HG03565 (cell line): ENCODE results near the gene PI4KA.
"Not testable (repeated sequence)": the region's sequence is repeated elsewhere in the genome, so short reads cannot be mapped to it uniquely, and the experiment has no call there.

Source experiments
- ATAC-seq: cut with Tn5 transposase; IDR thresholded peaks from one replicate; pipeline ENCODE4 v1.9.1; 2021; ENCODE audit warnings: mild to moderate bottlenecking, moderate library complexity; ENCODE audit not compliant: unreplicated experiment

Gene PI4KA

DNA sequence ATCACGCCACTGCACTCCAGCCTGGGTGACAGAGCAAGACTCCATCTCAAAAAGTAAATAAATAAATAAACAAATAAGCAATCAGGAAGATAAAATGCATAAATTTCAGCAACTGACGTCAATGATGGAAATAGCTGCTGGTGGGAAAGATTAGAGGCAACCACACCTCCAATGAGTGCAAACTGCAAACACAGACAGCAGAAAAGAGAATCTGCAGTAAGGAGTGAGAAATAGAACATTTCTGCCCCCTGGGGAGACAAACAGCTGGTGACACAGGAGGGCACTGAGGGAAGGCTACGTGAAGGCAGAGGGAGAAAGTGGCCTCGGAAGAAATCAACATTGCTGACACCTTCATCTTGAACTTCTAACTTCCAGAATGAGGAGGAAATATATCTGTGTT lies 6.5 kb downstream of the PI4KA start:
- ATAC-seq, result no peak

DNA sequence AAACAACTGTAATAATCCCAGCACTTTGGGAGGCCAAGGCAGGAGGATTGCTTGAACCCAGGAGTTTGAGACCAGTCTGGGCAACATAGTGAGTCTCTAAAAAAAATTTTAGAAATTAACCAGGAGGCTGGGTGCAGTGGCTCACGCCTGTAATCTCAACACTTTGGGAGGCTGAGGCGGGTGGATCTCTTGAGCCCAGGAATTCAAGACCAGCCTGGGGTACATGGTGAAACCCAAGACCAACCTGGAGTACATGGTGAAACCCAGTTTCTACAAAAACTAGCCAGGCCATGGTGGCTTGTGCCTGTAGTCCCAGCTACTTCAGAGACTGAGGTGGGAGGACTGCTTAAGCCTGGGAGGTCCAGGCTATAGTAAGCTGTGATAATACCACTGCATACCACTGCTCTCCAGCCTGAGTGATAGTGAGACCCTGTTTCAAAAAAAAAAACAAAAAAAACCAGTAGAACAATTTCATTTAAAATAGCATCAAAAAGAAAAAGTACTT lies 11.2 kb downstream of the PI4KA start:
- no peak for ATAC-seq

DNA sequence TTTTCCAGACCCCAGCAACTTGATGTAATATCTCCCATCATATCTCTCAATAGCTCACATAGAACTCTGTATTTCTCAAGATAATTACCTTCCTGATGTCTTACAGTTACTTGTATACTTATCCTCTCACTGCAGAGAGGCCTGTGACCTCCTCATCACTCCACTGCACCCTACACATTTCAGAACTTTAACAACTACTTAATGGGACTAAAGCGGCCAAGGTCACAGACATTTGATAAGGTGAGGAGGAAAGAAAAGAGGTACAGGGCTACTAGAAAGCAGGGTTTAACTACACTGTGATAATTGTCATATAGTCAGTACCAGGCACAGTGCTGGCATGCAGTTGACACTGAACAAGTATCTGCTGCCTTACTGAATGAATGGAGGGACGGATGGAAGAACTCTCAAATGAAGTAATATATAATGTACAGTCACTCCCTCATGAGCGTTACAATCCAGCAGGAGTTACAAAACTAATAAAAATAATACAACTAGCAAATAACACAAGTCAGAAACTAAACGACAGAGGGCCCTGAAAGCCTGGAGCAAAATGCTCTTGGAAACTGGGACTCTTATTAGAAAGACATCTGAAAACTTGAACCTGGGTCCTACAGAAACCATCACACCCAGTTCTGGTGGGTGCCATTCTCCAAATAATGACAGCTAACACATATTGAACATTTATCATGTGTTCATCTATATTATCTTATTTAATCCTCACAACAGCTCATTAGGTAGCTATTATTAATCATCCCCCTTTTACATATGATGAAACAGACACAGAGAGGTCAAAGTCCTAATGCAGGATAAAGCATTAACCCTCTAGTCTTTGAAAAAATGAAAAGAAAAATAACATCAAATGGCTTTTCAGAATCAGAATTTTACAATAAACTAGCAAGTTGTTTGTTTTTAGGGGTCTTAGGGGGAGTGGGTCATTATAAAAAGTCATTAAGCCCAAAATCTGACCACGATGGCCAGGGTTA lies 14.3 kb downstream of the PI4KA start:
- no peak for ATAC-seq

DNA sequence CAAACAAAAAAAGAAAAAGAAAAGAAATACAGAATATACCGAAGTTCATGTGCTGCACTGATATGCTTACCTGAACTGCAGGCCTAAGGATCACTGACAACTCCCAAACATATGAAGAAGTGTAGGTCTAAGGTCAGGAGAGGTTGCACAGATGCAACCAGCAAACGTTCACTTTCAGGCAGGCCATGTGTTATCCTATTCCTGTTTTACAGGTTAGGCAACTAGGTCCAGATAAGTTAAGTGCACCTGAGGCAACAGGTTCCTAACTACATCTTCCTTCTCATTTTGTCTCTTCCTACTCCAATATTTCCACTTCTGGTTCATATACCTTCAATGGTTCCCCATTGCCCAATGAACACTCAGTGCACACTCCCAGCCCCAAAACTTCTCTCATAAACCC lies 15.1 kb downstream of the PI4KA start:
- ATAC-seq, result no peak

DNA sequence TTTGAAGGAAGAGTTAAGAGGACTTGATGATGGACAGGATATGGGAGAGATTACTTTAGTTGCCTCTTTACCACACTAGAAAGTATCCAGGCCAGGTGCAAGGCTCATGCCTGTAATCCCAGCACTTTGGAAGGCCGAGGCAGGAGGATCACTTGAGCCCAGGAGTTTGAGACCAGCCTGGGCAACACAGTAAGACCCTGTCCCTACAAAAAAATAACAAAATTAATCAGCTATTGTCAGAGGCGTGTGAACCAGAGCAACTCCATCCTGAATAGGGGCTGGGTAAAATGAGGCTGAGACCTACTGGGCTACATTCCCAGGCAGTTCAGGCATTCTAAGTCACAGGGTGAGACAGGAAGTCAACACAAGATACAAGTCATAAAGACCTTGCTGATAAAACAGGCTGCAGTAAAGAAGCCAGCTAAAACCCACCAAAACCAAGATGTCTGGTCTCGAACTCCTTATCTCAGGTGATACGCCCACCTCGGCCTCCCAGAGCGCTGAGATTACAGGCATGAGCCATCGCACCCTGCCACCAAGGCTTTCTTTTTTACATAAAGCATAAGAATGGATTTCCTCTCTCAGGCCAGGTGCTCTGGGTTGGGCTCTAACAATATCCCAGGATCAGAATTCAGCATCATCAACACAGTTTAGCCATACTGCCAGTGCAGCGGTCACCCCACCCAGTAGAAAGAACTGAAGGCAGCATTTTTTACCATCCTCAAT lies 17.8 kb downstream of the PI4KA start:
- ATAC-seq, result no peak

DNA sequence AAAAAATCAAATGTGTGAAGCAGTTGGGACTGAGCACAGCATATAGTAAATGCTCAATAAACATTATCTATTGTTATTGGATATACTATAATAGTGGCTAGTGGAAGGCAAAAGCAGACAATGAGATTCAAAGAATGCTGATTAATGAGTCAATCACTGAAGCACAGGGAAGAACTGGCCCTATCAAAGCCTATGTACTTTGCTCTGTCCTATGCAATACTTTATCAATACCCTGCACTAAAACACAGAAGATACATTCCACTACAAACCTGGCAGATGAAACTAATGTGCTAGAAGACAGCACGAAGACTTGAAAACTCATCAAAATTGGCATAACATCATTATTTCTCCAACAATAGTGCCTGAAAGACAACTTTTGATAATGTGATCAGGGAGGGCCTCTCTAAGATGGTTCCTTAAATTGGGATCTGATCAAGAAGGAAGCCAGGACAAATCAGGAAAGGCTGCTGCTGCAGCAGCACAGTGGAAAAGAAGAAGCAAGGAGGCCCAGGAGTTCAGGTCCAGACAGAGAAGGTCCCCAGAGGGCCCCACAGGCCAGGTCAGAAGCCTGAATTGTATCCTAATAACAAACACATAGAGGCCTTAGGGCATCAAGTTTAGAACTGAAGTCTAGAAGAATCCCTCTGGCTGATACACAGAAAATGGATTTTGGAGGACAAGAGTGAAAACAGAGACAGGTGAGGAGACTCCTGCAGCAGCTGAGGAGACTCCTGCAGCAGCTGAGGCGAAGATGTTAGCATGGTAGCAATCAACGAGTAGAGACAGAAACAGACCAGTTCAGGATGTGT lies 18.6 kb downstream of the PI4KA start:
- no peak for ATAC-seq

DNA sequence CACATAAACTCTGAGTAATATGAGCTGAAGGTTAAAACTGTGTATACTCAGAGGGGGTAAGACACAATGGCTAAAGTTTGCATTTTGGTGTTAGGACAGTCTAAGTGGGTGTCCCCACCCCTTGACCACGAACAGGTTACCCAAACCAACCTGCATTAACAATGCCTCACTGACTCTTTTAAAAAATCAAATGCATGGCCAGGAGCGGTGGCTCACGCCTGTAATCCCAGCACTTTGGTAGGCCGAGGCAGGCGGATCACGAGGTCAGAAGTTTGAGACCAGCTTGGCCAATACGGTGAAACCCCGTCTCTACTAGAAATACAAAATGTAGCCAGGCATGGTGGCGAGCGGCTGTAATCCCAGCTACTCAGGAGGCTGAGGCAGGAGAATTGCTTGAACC lies 19.3 kb downstream of the PI4KA start:
- not testable (repeated sequence) for ATAC-seq

DNA sequence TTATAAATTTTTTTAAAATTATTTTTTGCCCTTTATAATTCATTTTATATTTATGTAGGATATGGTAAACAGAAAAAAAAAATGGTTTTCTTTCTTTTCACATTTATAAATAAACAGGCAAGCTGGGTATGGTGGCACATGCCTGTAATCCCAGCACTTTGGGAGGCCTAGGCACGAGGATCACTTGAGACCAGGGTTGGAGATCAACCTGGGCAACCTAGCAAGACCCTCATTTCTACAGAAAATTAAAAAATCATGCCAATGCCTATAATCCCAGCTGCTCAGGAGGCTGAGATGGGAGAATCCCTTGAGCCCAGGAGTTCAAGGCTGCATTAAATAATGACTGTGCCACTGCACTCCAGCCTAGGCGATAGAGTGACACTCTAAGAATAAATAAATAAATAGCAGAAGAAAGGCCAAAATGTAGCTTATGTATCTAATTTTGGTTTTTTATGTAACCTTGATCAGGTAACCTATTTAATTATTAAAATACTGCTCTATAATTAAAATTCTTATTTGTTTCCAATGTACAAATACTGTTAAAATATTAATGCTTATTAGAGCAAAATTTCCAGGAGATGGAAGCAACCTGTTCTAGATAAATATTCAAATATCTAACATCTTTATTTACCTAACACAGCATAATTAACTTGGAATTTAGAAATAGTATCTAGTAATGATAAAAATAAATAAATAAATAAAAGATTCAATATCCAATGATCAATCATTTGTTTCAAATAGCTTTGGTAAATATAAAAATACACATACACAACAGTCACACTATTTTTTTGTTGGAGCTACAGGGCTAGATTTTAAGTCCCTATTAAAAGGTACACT lies 21.4 kb downstream of the PI4KA start:
- no peak for ATAC-seq

DNA sequence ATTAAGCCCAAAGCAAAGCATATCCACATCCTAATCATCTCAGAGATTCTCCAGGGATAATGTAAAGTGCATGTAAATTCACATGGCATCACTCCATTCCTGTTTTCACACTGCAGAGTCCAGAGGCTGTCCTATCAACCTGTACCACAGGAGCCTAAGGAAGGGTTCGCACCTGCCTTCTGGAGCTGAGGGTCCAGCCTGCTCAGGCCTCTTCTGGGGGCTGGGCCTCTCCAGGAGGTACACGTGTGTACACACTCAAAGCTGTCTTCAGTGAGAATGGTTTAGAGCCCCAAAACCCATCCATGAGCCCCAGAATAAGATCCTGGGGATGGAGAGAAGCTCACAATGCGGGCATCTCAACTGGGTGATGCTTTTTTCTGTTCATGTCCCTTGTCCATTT lies 23.9 kb downstream of the PI4KA start:
- ATAC-seq, result no peak

DNA sequence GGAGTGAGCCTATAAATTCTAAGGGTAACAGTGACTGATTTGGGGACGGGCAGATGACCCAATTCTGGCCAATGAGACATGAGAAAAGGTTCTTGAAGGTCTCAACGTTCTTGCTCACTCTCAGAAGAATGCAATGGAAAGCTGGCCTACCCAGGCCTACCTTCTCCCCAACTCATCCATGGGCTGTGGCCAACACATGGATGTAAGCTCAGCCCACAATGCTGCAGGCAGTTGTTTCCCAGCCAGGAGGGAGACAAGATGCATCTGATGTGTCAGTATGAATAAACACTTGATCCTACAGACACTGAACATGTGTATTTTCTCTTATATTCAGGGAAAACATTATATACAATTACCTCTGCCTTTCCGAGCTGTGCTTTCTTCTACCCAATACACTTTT lies 24.4 kb downstream of the PI4KA start:
- ATAC-seq, result no peak

DNA sequence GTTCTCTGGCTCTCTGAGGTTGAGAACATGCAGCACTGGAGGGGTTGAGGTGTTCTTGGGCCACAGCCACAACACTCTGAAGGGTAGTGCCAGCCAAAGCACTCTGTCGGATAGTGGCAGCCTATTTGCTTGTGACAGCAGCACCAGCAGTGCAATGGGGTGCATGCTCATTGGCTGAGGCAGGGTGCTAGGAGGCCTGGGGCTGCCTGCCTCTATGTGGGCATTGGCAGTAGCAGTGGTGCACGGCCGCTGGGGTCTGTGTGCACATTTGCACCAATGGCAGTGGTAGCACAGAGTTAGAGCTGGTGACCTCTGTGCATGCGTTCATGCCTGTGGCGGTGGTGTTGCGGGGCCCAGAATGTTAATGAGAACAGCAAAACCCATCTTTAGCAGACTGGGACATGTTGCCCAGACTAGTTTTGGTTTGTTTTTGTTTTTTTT lies 25.4 kb downstream of the PI4KA start:
- ATAC-seq, result no peak

DNA sequence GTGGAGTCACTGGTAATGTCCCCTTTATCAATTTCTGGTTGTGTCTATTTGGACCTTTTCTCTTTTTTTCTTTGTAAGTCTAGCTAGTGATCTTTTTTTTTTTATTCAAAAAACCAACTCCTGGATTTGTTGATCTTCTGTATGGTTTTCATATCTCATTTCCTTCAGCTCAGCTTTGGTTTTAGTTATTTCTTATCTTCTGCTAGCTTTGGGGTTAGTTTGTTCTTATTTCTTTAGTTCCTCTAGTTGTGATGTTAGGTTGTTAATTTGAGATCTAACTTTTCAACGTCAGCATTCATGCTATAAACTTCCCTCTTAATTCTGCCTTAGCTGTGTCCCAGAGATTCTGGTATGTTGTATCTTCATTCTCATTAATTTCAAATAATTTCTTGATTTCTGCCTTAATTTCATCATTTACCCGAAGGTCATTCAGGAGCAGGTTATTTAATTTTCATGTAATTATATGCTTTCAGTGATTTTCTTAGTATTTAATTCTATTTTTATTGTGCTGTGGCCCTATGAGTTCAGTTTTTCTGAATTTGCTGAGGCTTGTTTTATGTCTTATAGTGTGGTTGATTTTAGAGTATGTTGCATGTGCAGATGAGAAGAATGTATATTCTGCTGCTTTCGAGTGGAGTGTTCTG lies 29.0 kb downstream of the PI4KA start:
- ATAC-seq, result no peak

DNA sequence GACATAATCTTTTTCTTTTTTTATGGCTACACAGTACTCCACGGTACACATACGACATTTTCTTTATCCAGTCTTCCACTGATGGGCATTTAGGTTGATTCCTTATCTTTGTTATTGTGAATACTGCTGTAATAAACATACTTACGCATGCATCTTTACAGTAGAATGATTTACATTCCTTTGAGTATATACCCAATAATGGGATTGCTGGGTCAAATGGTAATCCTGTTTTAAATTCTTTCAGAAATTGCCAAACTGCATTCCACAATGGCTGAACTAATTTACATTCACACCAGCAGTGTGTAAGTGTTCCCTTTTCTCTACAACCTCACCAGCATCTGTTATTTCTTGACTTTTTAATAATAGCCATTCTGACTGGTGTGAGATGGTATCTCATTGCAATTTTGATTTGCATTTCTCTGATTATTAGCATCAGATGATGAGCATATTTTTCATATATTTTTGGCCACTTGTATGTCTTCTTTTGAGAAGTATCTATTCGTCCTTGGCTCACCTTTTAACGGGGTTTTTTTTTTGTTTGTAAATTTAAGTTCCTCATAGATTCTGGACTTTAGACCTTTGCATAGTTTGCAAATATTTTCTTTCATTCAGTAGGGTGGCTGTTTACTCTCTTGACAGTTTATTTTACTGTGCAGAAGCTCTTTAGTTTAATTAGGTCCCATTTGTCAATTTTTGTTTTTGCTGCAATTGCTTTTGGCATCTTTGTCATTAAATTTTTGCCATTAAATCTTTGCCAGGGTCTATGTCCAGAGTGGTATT lies 32.0 kb downstream of the PI4KA start:
- not testable (repeated sequence) for ATAC-seq

DNA sequence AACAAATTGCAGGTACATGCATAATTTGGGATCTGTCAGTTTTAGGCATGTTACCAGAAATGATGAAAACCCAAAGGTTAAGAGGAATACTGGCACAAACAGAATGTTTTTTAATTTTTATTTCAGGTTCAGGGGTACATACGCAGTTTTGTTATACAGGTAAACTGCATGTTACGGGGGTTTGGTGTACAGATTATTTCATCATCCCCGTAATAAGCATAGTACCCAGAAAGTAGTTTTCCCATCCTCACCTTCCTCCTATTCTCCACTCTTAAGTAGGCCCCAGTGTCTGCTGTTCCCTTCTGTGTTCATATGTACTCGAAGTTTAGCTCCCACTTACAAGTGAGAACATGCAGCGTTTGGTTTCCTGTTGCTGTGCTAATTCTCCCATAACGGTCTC lies 33.0 kb downstream of the PI4KA start:
- ATAC-seq, result no peak

DNA sequence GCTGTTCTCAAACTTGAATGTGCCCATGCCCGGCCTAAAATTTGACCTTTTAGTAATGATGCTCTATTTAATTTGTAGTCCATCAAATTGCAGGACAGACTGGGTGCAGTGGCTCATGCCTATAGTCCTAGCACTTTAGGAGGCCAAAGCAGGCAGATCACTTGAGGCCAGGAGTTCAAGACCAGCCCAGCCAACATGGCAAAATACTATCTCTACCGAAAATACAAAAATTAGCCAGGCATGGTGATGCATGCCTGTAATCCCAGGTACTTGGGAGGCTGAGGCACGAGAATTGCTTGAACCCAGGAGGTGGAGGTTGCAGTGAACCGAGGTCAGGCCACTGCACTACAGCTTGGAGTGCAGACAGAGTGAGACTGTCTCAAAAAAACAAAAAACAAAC lies 33.4 kb downstream of the PI4KA start:
- ATAC-seq, result not testable (repeated sequence)

DNA sequence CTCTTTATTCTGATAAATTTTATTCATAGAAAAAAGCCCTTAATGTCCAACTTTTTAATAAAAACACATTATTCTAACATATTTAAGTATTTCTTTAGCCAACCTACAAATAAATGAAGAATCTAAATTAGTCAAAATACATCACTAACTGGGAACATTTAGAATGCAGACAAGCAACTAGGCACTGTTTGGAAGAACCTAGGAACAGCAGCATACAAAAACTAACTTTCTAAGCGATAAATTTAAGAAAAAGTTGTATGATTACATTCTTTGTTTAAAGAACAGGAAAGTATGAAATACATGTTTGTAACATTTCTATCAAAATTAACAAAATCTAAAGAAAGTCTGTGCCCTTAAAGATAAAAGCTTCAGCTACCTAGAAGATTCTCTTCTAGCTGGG lies 35.3 kb downstream of the PI4KA start:
- no peak for ATAC-seq

DNA sequence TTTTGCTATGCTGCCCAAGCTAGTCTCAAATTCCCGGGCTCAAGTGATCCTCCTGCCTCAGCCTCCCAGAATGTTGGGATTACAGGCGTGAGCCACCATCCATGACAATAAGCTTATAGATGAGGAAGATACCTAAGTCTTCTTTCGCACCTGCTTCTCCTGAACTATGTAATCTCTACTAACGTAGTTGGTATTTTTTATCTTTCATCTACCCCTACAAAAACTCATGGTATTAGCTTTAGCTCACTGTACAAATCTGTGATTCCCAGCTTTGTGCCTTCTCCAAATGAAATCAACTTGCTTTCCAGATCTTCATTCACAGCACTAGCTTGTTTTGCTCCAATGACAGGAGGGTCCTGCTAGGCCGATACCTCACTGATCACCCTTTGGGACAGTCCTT lies 36.4 kb downstream of the PI4KA start:
- ATAC-seq, result no peak

DNA sequence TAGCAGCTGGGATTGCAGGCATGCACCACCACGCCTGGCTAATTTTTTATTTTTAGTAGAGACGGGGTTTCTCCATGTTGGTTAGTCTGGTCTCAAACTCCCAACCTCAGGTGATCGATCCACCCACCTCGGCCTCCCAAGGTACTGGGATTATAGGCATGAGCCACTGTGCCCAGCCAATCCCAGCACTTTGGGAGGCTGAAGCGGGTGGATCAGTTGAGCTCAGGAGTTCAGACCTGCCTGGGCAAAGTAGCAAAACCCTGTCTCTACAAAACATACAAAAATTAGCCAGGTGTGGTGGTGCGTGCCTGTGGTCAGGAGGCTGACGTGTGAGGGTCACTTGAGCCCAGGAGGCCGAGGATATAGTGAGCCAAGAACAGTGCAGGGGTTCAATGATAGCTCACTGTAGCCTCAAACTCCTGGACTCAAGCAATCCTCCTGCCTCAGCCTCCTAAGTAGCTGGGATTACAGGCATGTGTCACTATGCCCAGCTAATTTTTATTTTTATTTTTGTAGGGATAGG lies 36.8 kb downstream of the PI4KA start:
- not testable (repeated sequence) for ATAC-seq

DNA sequence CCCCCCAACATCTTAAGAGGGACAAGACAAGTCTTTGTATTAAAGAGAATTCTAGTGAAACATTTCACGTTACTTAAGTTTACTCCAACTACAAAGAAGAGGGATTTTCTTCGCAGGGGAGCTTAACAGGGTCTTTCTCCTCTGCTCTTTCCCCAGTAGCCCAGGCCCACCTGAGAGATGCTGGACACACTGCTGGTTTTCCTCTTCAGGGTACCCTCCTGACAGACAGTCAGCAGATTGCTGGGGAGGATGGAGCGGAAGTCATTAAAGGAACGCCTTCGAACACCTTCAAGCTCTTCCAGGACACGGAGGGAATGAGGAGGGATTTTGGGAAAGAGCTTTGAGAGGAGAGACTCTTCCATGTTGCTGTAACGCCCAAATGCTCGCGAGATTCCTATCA lies 39.1 kb downstream of the PI4KA start:
- ATAC-seq, result no peak
